ENCODE measurements around the gene ZMYND8.
A peak's percentile ranks its signal among the peaks of the same experiment; 100 is the strongest.
"Not testable (repeated sequence)": the region's sequence is repeated elsewhere in the genome, so short reads cannot be mapped to it uniquely, and the experiment has no call there.

ZMYND8 gene

GRCh38 chr20:47202733-47203667 is 153.5 kb downstream of the ZMYND8 start:
- no peak for DNase-seq (ENCODE audit: low spot score)

- DNase-seq (ENCODE audit: low spot score) = no peak
Observed at GRCh38 chr20:47201074-47201730, 155.3 kb downstream of the ZMYND8 start.

- no peak for DNase-seq (ENCODE audit: low spot score)
Observed at GRCh38 chr20:47198996-47199552, 157.4 kb downstream of the ZMYND8 start.

GRCh38 chr20:47198254-47198671 is 158.2 kb downstream of the ZMYND8 start:
- DNase-seq (ENCODE audit: low spot score) = no peak

- DNase-seq (ENCODE audit: low spot score) = peak; percentile 77
Observed at GRCh38 chr20:47196091-47197081, 160.1 kb downstream of the ZMYND8 start.

GRCh38 chr20:47195573-47195972 is 160.9 kb downstream of the ZMYND8 start:
- no peak for DNase-seq (ENCODE audit: low spot score)

- no peak for DNase-seq (ENCODE audit: low spot score)
Observed at GRCh38 chr20:47191956-47192355, 164.5 kb downstream of the ZMYND8 start.

GRCh38 chr20:47191074-47191673 is 165.3 kb downstream of the ZMYND8 start:
- no peak for DNase-seq (ENCODE audit: low spot score)

- no peak for DNase-seq (ENCODE audit: low spot score)
Observed at GRCh38 chr20:47189060-47189459, 167.4 kb downstream of the ZMYND8 start.

- no peak for DNase-seq (ENCODE audit: low spot score)
Observed at GRCh38 chr20:47188540-47188939, 168.0 kb downstream of the ZMYND8 start.

- DNase-seq (ENCODE audit: low spot score) = no peak
Observed at GRCh38 chr20:47187450-47188195, 168.9 kb downstream of the ZMYND8 start.

- DNase-seq (ENCODE audit: low spot score) = no peak
Observed at GRCh38 chr20:47183367-47183766, 173.1 kb downstream of the ZMYND8 start.

GRCh38 chr20:47181056-47181862 is 175.2 kb downstream of the ZMYND8 start:
- DNase-seq (ENCODE audit: low spot score) = no peak

GRCh38 chr20:47179267-47179666 is 177.2 kb downstream of the ZMYND8 start:
- no peak for DNase-seq (ENCODE audit: low spot score)

GRCh38 chr20:47178851-47179250 is 177.6 kb downstream of the ZMYND8 start:
- DNase-seq (ENCODE audit: low spot score) = no peak

GRCh38 chr20:47178277-47178676 is 178.2 kb downstream of the ZMYND8 start:
- DNase-seq (ENCODE audit: low spot score) = no peak

GRCh38 chr20:47176217-47176616 is 180.3 kb downstream of the ZMYND8 start:
- DNase-seq (ENCODE audit: low spot score) = not testable (repeated sequence)

GRCh38 chr20:47175493-47175892 is 181.0 kb downstream of the ZMYND8 start:
- no peak for DNase-seq (ENCODE audit: low spot score)

- DNase-seq (ENCODE audit: low spot score) = no peak
Observed at GRCh38 chr20:47174456-47175243, 181.8 kb downstream of the ZMYND8 start.

All from hematopoietic multipotent progenitor cell treated with erythropoietin and hydrocortisone succinate and interleukin-3 and kit ligand, for 15 days (in vitro differentiated cells).